NOMO-1 treated with dmso at 0.1 percent for 144 hours (cell line): ENCODE measurements around the gene TMEM238.

ENCODE experiments used
- DNase-seq: peaks from one replicate; lab custom pipeline; 2025; ENCODE audit not compliant: unreplicated experiment; lab: John Stamatoyannopoulos, UW

The TMEM238 gene

GRCh38 chr19:55382013-55382412, 2.1 kb downstream of the TMEM238 start:
- no peak for DNase-seq

GRCh38 chr19:55379174-55379573, 4.9 kb downstream of the TMEM238 start:
- DNase-seq, result no peak

GRCh38 chr19:55377356-55378131, 6.5 kb downstream of the TMEM238 start:
- DNase-seq, result no peak

GRCh38 chr19:55376241-55376933, 7.7 kb downstream of the TMEM238 start, which contains the start of gene TMEM190:
TMEM190 (plus strand) TSS chr19:55376826; CDS start chr19:55376854, 28 bp downstream.
- DNase-seq, result no peak

- no peak for DNase-seq
These were observed 9.9 kb downstream of the TMEM238 start for GRCh38 chr19:55373993-55374757.

GRCh38 chr19:55373306-55373992, 10.6 kb downstream of the TMEM238 start:
- no peak for DNase-seq

- DNase-seq, result no peak
These were observed 11.6 kb downstream of the TMEM238 start for GRCh38 chr19:55372316-55373081.

- no peak for DNase-seq
These were observed 13.6 kb downstream of the TMEM238 start, which contains the start of gene IL11 for GRCh38 chr19:55370305-55370988. IL11 (minus strand) TSS chr19:55370463; CDS start chr19:55370310, 153 bp downstream.

GRCh38 chr19:55369653-55370304, 14.3 kb downstream of the TMEM238 start:
- no peak for DNase-seq

GRCh38 chr19:55368701-55369563, 15.2 kb downstream of the TMEM238 start:
- no peak for DNase-seq

GRCh38 chr19:55368106-55368505, 16.0 kb downstream of the TMEM238 start:
- no peak for DNase-seq

- DNase-seq, result no peak
These were observed 17.3 kb downstream of the TMEM238 start for GRCh38 chr19:55366790-55367189.

GRCh38 chr19:55365964-55366363, 18.1 kb downstream of the TMEM238 start:
- DNase-seq, result no peak

- no peak for DNase-seq
These were observed 18.8 kb downstream of the TMEM238 start for GRCh38 chr19:55365245-55365644.

- no peak for DNase-seq
These were observed 20.9 kb downstream of the TMEM238 start, which contains the start of gene GARIN5B for GRCh38 chr19:55362990-55363716. GARIN5B (minus strand) TSS chr19:55363260; CDS start chr19:55363066, 194 bp downstream.

GRCh38 chr19:55362174-55362989, 21.7 kb downstream of the TMEM238 start:
- DNase-seq, result no peak
